Adrenal gland (tissue), 12 donors: ENCODE data around the gene ABL2. TPM values are rescaled to one million over a fixed set of nuclear protein-coding genes. Genes with fewer than 3 reads are reported as not detected.

Source experiments
- DNase-seq, 7 donors: peaks; one replicate each; pipeline ENCODE4 v3.0.0-alpha.2; 2019 to 2020
- H3K27ac ChIP-seq, 5 donors: fragments of 200-600 bp; sonication (generic) in 4 of 5; 1 replicate in 3 of 5; 2 replicates in 2 of 5; pipeline versions ENCODE4 v1.5.1 to v1.8.0; 2016 to 2020; ENCODE audit warnings: mild to moderate bottlenecking in 1 of 5
- H3K27me3 ChIP-seq: fragments of 200-600 bp; 2 replicates; pipeline ENCODE4 v1.8.0; 2021
- H3K36me3 ChIP-seq, 2 donors: fragments of 200-600 bp; replicated peaks in 1 of 2; 1 replicate in 1 of 2; 2 replicates in 1 of 2; pipeline versions ENCODE4 v1.5.1 to v1.8.0; 2018 to 2022
- H3K4me1 ChIP-seq, 2 donors: fragments of 200-600 bp; replicated peaks in 1 of 2; 1 replicate in 1 of 2; 2 replicates in 1 of 2; pipeline versions ENCODE4 v1.5.1 to v1.8.0; 2018 to 2021
- H3K4me3 ChIP-seq, 4 donors: fragments of 200-600 bp; sonication (generic) in 3 of 4; one replicate each; pipeline ENCODE4 v1.5.1; 2016 to 2018
- H3K9me3 ChIP-seq, 3 donors: fragments of 200-600 bp; sonication (generic) in 1 of 3; replicated peaks in 1 of 3; 1 replicate in 2 of 3; 2 replicates in 1 of 3; pipeline versions ENCODE4 v1.5.1 to v1.8.0; 2016 to 2021
- CTCF ChIP-seq, 6 experiments: fragments of 450-650 bp in 4 of 6; fragments of 200-600 bp in 2 of 6; sonication (generic) in 1 of 6; IDR thresholded peaks; 1 replicate in 5 of 6; 2 replicates in 1 of 6; pipeline versions ENCODE4 v1.5.1 to v1.8.0; 2016 to 2021; ENCODE audit warnings: antibody characterized with exemption in 6 of 6, mild to moderate bottlenecking in 2 of 6, moderate library complexity in 1 of 6
- POLR2A ChIP-seq, 2 donors: fragments of 450-650 bp; IDR thresholded peaks; one replicate each; pipeline ENCODE4 v1.6.1; 2017; ENCODE audit warnings: antibody characterized with exemption in 2 of 2, mild to moderate bottlenecking in 2 of 2, moderate library complexity in 1 of 2
- WGBS, 4 donors: extraction: QIAGEN DNeasy Blood & Tissue Kit in 2 of 4; methylation state at CpG; one replicate each; pipeline versions ENCODE4 v1.1.5 to v1.1.7; 2013 to 2017; 5-methylcytosine and 5-hydroxymethylcytosine counted together
- intact Hi-C, 2 donors: fragments of 100-400 bp; cut with DNase I; formaldehyde crosslinking; loops; one replicate each; pipeline versions ENCODE4 v1.14.1 to v1.15.0; 2022 to 2023
- polyA plus RNA-seq, 3 donors: library from polyadenylated mRNA; stranded (reverse); fragments of 200-250 nt in 2 of 3; fragments of 350-450 nt in 1 of 3; fragmentation: Illumina TruSeq in 1 of 3; extraction: RNeasy Lipid Tissue Mini Kit (QIAGEN cat#74804) in 1 of 3; gene quantifications; one replicate each; pipeline ENCODE4 v1.2.3, GENCODE V29; 2013 to 2014
- small RNA-seq, 2 donors: library from RNA; depleted of rRNA; stranded (forward); fragments of <200 nt; gene quantifications; one replicate each; pipeline ENCODE3, GENCODE V24; 2016
- total RNA-seq, 9 donors: library from RNA; depleted of rRNA in 4 of 9; stranded (reverse); fragments of >200 nt in 4 of 9; fragments of 120-200 nt in 1 of 9; fragmentation: NEBNext Ultra II Directional in 1 of 9; extraction: Animal tissue kit (Norgen Biotek cat#: 25700) in 1 of 9; gene quantifications; one replicate each; pipeline versions ENCODE4 v1.1.0 to v1.2.4, GENCODE V29; 2013 to 2023
- donor health status: healthy with polysubstance abuse.
- donor health status: Bipolar disorder and iron deficiency.
- donor health status: DM: yes; HTN: yes; CAD: no.
- donor health status: DM: no; HTN: no; CAD: no.
- donor health status: DM: no; HTN: no; CAD: no.
- donor health status: DM: yes; HTN: yes; CAD: no.

ABL2 gene
- total and polyA plus RNA-seq, 12 donors = 2.9 to 21.0 (median 10.0) TPM

- intact Hi-C loops = no loop called here
- no peak for TF ChIP-seq CTCF (IDR thresholded peaks at IDR 0.05)
- TF ChIP-seq POLR2A (IDR thresholded peaks at IDR 0.05) = no peak
These were observed 170.7 kb downstream of the ABL2 start for GRCh38 chr1:179058487-179059483.

GRCh38 chr1:179055937-179056336 lies 173.5 kb downstream of the ABL2 start:
- 95 to 100% (median 98%) methylated on average over 2 of the region's 2 CpGs for WGBS, 4 donors
- DNase-seq = no peak
- Histone ChIP-seq H3K36me3 (no peaks in the 10 kb centered on the region), H3K27me3 (no peaks in the 10 kb centered on the region), H3K4me1 (no peaks in the 10 kb centered on the region), H3K4me3 (no peak overlapping the region), H3K27ac (no peak overlapping the region), H3K9me3 (no peaks in the 10 kb centered on the region)
- TF ChIP-seq CTCF (IDR thresholded peaks at IDR 0.05) (no peak), POLR2A (IDR thresholded peaks at IDR 0.05) (no peak)
- intact Hi-C loops = no loop called here

More at GRCh38 chr1:179058487-179059483, 170.7 kb downstream of the ABL2 start:
- no peaks in the 10 kb centered on the region for H3K4me1 ChIP-seq
- no peaks in the 10 kb centered on the region for H3K9me3 ChIP-seq
- no peak overlapping the region for H3K27ac ChIP-seq
- DNase-seq = no peak
- no peaks in the 10 kb centered on the region for H3K27me3 ChIP-seq
- WGBS, 4 donors = 90 to 96% (median 92%) methylated on average over 3 of the region's 3 CpGs
- H3K36me3 ChIP-seq = peaks cover 0 to under 1% of the 10 kb centered on the region in 2 donors
- no peak overlapping the region for H3K4me3 ChIP-seq

GRCh38 chr1:179053486-179053885 lies 176.0 kb downstream of the ABL2 start:
- WGBS, 4 donors = 86 to 98% (median 96%) methylated on average over 2 of the region's 2 CpGs
- TF ChIP-seq POLR2A (IDR thresholded peaks at IDR 0.05) = no peak
- no peak for TF ChIP-seq CTCF (IDR thresholded peaks at IDR 0.05)
- Histone ChIP-seq H3K9me3 (no peaks in the 10 kb centered on the region), H3K4me3 (no peak overlapping the region), H3K4me1 (no peaks in the 10 kb centered on the region), H3K36me3 (no peaks in the 10 kb centered on the region), H3K27me3 (no peaks in the 10 kb centered on the region), H3K27ac (no peak overlapping the region)
- intact Hi-C loops = no loop called here
- no peak for DNase-seq

GRCh38 chr1:179052776-179053175 lies 176.7 kb downstream of the ABL2 start:
- 75 to 94% (median 91%) methylated on average over 2 of the region's 2 CpGs for WGBS, 4 donors
- Histone ChIP-seq H3K9me3 (no peaks in the 10 kb centered on the region), H3K4me3 (no peak overlapping the region), H3K4me1 (peaks cover under 1 to 4% of the 10 kb centered on the region in 2 donors), H3K27me3 (no peaks in the 10 kb centered on the region), H3K36me3 (no peaks in the 10 kb centered on the region), H3K27ac (no peak overlapping the region)
- intact Hi-C loops = no loop called here
- TF ChIP-seq POLR2A (IDR thresholded peaks at IDR 0.05) = no peak
- DNase-seq = no peak

Small RNAs within 50 kb of the gene (small RNA-seq; reads per million reads assigned to genes)
- gene AL512326.2 (0 reads per million in 2 donors), gene AL512326.3 (0 reads per million in 2 donors), gene EIF4A1P11 (0 to 0.08 reads per million in 2 donors), gene RF00272 (0 reads per million in 2 donors)

Other genes with a start within 250 kb of the ABL2 start
- gene FAM20B, start 203.8 kb downstream of the ABL2 start, total RNA-seq = 10 to 100 TPM; 26.8 to 69.9 (median 45.0) TPM
- 10 to 100 TPM; 15.4 to 42.8 (median 18.5) TPM for gene FAM20B, start 203.8 kb downstream of the ABL2 start, polyA plus RNA-seq
- 10 to 100 TPM; 12.6 to 53.5 (median 24.7) TPM for gene TOR3A, start 147.6 kb downstream of the ABL2 start, total RNA-seq
- 10 to 100 TPM in 2 of 3 donors, 1 to 10 TPM in 1; 6.8 to 17.8 (median 11.8) TPM for gene TOR3A, start 147.6 kb downstream of the ABL2 start, polyA plus RNA-seq
- 100 to 1,000 TPM; 127 to 803 (median 291) TPM for gene SOAT1, start 64.1 kb upstream of the ABL2 start, total RNA-seq
- 100 to 1,000 TPM in 1 of 3 donors, 10 to 100 TPM in 2; 36.9 to 675 (median 49.4) TPM for gene SOAT1, start 64.1 kb upstream of the ABL2 start, polyA plus RNA-seq
- gene AXDND1, start 136.3 kb upstream of the ABL2 start, total RNA-seq = 10 to 100 TPM in 1 of 9 donors, 1 to 10 TPM in 7, not detected in 1; 1.2 to 24.6 (median 3.8) TPM
- 1 to 10 TPM; 1.3 to 4.0 (median 3.8) TPM for gene AXDND1, start 136.3 kb upstream of the ABL2 start, polyA plus RNA-seq